ENCODE data around the gene C1QL1. TPM values are rescaled to one million over a fixed set of nuclear protein-coding genes. Genes with fewer than 3 reads are reported as not detected.
A peak's percentile ranks its signal among the peaks of the same experiment; 100 is the strongest.
"Not testable (repeated sequence)": the region's sequence is repeated elsewhere in the genome, so short reads cannot be mapped to it uniquely, and the experiment has no call there.

C1QL1 gene
- total RNA-seq, 2 donors from 2014 or later, result not detected

DNA sequence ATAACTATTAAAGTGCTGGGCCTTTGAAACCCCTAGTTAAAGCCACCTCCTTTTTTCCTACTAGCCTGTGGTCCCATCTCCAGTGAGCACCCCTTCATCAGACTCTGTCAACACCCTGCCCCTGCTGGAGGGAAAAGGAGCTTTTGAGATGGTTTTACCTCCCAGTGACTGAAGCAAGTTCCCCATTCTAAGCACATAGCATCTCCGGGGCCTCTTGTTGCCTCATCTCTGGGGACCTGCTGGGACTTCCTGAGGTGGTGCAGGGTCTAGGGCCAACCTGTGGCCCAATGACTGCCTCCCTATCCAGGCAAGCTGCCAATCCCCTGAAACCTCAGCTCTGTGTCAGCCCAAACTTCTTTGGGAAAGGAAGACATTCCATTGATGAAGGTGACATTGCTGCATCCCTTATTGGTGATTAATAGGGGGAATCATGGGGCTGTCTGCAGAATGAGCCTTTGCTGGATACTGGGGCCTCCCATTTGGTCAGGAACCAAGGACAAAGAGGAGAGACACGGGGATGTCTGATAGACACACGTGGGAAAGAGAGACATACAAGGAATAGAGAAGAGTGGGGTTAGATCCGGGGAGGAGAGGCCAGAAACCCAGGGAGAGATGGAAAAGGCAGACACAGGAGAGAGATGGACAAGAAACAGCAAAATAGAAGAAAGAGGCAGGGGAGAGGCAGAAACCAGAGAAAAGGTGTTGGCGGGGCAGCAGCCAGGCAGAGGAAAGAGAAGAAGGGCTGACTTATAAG is 2.4 kb downstream of the C1QL1 start:
- no peaks in the 10 kb centered on the region for H3K9me3 ChIP-seq (ENCODE audit: control insufficient read depth, low read length, poor library complexity, severe bottlenecking)
- DNase-seq (no peak), ATAC-seq (no peak)
- Mint-ChIP-seq H3K27me3 (peaks cover 67% of the 10 kb centered on the region), H3K4me3 (peak overlapping the region; percentile 39), H3K4me1 (peaks cover 15% of the 10 kb centered on the region), H3K27ac (no peak overlapping the region), H3K36me3 (ENCODE audit: low read depth) (peaks cover 4% of the 10 kb centered on the region)

DNA sequence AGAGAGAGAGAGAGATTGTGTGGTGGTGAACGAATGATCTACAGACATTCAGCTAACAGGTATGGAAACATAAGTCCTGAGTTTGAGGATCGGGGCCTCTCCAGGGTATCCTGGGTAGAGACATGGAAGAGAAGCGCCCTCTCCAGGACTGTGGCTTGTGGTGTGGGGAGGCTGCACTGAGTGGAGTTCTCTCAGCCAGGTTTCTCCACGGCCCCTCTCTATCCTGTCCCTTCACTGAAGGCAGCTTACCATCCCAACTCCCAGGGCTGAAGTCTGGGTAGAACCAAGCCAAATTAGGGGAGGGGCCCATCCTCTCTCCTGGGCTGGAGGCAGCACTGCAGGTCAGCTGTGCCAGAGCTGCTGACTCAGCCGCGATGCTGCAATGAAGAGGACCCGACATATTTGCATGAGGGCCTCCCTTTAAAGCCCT is 6.2 kb downstream of the C1QL1 start:
- peaks cover 4% of the 10 kb centered on the region for H3K36me3 Mint-ChIP-seq (ENCODE audit: low read depth)
- no peaks in the 10 kb centered on the region for H3K9me3 ChIP-seq (ENCODE audit: control insufficient read depth, low read length, poor library complexity, severe bottlenecking)
- no peak overlapping the region for H3K4me3 Mint-ChIP-seq
- peaks cover 76% of the 10 kb centered on the region for H3K27me3 Mint-ChIP-seq
- no peak overlapping the region for H3K27ac Mint-ChIP-seq
- H3K4me1 Mint-ChIP-seq, result peaks cover 2% of the 10 kb centered on the region
- DNase-seq (no peak), ATAC-seq (no peak)

DNA sequence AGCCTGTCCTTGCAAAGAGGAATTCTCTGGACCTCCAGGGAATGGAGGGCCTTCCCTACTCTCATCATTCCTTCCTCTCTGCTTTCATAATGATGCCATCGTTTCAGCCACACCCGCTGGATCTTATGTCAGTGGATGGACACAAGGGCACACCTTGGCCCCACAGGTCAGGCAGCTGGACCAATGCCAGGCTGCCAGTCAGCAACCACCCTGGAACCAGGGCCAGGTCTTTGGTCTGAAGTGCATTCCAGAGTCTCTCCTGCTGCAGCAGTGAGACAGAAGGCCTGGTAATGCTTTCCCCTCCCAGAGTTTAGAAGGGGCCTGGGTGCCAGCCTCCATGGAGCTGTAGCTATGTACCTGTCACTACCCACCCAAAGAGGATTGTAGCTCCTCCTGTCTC is 7.4 kb downstream of the C1QL1 start:
- DNase-seq (no peak), ATAC-seq (no peak)
- H3K4me1 Mint-ChIP-seq, result no peaks in the 10 kb centered on the region
- no peaks in the 10 kb centered on the region for H3K9me3 ChIP-seq (ENCODE audit: control insufficient read depth, low read length, poor library complexity, severe bottlenecking)
- no peak overlapping the region for H3K27ac Mint-ChIP-seq
- H3K4me3 Mint-ChIP-seq, result no peak overlapping the region
- peaks cover 79% of the 10 kb centered on the region for H3K27me3 Mint-ChIP-seq
- H3K36me3 Mint-ChIP-seq (ENCODE audit: low read depth), result peaks cover 1% of the 10 kb centered on the region

DNA sequence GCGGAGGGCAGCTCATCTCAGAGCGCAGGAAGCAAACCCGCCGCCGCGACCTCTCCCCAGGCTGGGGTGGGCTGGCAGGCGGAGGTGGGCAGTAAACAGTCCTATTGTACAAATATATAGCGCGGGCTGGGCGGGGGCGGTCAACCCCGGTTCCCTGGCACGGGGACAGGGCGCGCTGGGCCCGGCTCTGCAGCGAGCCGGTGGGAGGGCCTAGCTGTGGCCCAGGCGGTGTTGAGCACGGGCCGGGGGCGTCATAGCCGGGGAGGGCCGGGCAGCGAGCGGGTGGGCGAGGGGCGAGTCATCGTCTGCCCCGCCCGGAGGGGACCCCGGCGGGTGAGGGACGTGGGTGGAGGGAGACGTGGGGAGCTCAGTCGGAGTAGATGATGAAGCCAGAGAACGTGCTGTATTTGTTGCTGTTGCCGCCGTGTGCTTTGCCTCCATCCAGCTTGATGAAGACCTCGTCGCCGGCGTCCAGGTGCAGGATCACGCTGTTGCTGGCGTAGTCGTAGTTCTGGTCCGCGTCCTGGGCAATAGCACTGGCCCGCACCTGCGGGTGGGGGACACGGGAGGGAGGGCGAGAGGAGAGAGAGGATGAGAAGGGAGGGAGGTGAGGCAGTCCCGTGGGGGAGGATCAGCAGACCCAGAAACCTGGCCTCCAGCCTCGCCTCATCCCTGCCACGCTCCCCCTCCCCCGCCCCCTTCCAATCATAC is 8.1 kb downstream of the C1QL1 start:
- no peak overlapping the region for H3K4me3 Mint-ChIP-seq
- DNase-seq (no peak), ATAC-seq (no peak)
- peaks cover 72% of the 10 kb centered on the region for H3K27me3 Mint-ChIP-seq
- no peak overlapping the region for H3K27ac Mint-ChIP-seq
- H3K9me3 ChIP-seq (ENCODE audit: control insufficient read depth, low read length, poor library complexity, severe bottlenecking), result no peaks in the 10 kb centered on the region
- no peaks in the 10 kb centered on the region for H3K4me1 Mint-ChIP-seq
- no peaks in the 10 kb centered on the region for H3K36me3 Mint-ChIP-seq (ENCODE audit: low read depth)

DNA sequence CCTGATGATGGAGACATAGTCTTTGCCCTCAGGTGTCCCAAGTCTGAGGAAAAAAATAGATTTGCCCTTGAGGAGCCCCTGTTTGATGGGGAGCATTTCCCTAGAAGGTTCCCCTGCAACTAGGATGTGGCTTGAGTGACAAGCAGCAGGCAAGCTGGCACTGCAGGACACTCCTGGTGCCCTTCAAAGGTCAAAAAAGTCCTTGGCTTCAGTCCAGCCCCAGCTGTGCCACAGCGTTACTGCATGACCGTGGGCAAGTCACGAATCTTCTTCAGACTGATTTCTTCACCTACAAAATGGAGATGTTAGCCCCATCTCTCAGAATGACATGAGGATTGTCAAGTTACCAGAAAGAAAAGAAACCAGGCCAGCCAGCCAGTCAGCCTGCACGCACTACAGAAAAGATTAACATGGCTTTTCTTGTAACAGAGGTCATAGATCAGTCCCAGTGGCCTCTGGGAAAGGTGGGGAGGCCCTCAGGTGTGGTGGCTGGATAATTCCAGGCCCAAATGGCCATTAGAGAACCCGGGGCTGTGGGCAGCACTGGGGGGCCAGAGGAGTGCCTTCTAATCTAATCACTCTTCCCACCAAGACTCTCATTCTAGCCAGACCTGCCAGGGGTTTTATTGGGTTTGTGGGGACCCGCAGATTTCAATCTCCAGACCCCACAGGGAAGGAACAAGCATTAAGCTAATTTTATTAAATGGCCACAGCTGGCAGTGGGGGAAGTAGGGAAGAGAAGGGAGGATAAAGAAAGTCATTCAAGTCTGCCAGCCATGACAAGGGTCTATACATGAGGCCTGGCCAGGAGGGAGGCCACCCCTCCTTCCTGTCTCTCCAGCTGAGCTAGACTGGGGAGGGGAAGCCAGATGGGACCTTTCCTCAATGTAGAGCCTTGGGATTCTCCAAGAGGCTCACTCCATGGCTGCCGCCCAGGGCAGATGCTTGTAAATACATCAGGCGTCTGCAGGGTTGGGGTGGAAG is 10.8 kb downstream of the C1QL1 start:
- H3K4me1 Mint-ChIP-seq, result peaks cover under 1% of the 10 kb centered on the region
- ATAC-seq, result no peak

DNA sequence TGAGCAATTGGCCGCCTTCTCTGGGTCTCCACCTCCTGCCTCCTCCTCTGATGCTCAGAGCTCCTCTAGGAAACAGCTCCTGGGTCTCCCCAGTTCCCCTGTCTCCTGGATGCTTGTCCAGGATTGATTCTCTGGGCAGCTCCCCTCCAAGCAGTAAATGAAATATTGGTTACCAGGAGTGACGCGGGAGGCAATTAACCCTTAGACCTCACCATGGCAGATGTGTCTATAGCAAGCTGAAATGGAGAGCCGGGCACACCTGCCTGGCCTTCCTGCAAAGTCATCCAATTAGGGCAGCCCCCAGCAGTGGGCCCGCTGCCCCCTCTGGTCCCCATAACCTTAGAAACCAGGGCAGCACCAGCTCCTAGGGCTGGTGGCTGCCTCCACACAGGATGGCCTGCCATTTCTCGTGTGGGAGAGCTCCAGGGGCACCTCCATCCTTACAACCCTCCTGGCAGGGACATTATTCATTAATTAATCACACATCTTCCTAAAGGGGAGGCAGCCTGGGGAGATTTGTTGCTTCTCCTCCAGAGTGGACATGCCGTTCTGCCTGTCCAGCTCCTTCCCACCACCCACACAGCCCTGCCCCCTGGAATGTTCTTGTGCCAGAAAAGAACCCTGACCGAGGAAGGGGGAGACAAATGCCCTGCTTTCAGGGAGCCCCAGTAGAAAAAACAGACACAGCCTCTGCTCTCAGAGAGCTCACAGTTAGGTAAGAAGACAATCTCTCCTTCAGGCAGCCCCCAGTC is 12.3 kb downstream of the C1QL1 start:
- Mint-ChIP-seq H3K36me3 (ENCODE audit: low read depth) (no peaks in the 10 kb centered on the region), H3K4me3 (no peak overlapping the region), H3K27me3 (peaks cover 40% of the 10 kb centered on the region), H3K27ac (no peak overlapping the region), H3K4me1 (peaks cover 4% of the 10 kb centered on the region)
- DNase-seq (no peak), ATAC-seq (no peak)
- H3K9me3 ChIP-seq (ENCODE audit: control insufficient read depth, low read length, poor library complexity, severe bottlenecking), result no peaks in the 10 kb centered on the region

More for the DNA sequence above, 10.8 kb downstream of the C1QL1 start:
- Mint-ChIP-seq H3K27me3 (peaks cover 47% of the 10 kb centered on the region), H3K4me3 (no peak overlapping the region), H3K36me3 (ENCODE audit: low read depth) (no peaks in the 10 kb centered on the region), H3K27ac (no peak overlapping the region)
- H3K9me3 ChIP-seq (ENCODE audit: control insufficient read depth, low read length, poor library complexity, severe bottlenecking), result no peaks in the 10 kb centered on the region
- no peak for DNase-seq

DNA sequence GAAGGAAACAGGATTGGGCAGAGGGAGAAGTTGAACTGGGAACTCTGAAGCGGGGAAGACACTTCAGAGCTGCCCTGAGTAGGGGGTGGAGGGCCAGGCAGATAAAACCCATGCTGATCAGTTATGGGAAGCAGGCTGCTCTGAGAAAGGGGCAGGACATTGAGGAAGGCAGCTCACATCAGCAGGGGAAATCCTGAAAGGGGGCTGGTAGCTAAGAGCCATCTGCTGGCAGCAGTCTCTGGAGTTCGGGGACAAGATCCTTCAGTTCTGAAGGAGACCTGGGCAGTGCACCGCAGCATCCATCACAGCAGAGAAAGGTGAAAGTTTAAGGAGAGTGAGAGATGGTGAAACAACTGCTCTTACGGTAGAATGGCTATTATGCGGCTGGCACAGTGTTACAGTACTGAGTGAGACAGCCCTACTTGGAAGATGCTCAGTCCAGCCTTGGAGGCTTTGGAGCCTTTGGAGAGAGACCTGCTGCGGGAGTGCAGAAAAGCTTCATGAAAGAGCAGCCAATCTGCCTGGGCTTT is 15.1 kb downstream of the C1QL1 start:
- H3K36me3 Mint-ChIP-seq (ENCODE audit: low read depth), result no peaks in the 10 kb centered on the region
- peaks cover 23% of the 10 kb centered on the region for H3K27me3 Mint-ChIP-seq
- H3K4me3 Mint-ChIP-seq, result no peak overlapping the region
- H3K9me3 ChIP-seq (ENCODE audit: control insufficient read depth, low read length, poor library complexity, severe bottlenecking), result no peaks in the 10 kb centered on the region
- peaks cover 10% of the 10 kb centered on the region for H3K4me1 Mint-ChIP-seq
- H3K27ac Mint-ChIP-seq, result no peak overlapping the region
- no peak for DNase-seq
- ATAC-seq, result no peak

DNA sequence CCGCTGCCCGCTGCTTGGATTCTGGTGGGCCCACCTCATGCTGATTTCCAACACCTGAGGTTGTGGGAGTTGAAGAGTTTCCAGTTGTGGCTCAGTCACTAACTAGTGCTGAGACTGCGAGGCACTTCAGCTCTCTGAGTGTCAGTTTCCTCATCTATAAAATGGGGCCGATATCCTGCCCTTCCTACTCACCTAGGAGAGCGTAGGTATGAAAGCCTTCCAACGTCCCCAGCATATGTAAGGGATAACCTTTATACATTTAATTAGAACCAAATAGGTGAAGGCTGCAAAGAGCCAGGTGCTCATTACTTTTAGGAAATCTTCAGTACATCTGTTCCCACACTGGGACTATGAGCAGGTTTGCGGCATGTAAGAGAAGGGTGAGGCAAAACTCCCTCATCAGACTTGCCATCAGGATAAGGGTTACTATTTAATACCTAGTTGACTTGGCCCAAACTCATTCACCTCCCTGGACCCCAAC is 19.7 kb downstream of the C1QL1 start:
- Mint-ChIP-seq H3K27me3 (peaks cover 6% of the 10 kb centered on the region), H3K4me3 (peak overlapping the region; percentile 93), H3K27ac (peak overlapping the region; percentile 77), H3K4me1 (peaks cover 13% of the 10 kb centered on the region), H3K36me3 (ENCODE audit: low read depth) (no peaks in the 10 kb centered on the region)
- no peak for ATAC-seq
- H3K9me3 ChIP-seq (ENCODE audit: control insufficient read depth, low read length, poor library complexity, severe bottlenecking), result no peaks in the 10 kb centered on the region
- no peak for DNase-seq

DNA sequence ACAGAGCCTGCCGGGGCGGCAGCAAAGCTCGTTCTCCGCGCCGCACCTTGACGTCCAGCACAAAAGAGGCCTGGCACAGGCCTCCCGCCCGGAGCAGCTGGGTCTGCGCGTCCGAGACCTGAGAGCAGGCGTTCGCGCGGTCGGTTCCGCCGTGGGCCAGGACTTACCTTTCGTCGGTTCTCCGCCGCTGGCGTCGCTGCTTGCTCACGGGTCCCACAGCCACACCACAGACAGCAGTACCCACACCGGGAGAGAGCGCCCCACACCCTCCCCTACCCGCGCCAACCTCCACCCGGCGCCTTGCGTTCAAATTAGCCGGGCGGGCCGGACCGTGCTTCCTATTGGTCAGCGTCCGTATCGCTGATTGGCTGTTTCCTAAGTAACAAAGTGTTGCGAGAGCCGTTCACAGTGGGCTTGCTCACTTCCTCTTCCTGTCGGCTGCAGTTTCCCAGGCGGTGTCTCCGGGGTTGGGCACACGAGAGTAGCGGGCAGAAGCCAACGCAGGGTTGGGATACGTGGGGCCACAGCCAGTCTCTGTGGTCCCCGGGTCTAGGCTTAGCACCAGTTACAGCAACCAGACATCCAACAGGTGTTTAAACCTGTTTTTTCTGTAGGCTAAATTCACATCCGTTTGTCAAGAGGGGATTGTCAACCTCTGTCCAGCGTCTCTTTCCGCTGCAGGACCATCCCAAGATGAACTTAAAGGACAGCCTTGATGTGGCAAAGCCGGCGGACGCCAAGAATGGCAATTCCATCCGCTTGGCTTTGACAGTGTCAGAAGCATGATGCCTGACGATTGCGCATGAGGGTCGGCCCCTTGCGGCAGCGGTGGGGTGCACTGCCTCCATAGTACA is 20.4 kb downstream of the C1QL1 start, which contains the start of gene KIF18B:
TSS of gene KIF18B (minus strand) at position 313 of the 854 bp plus-strand sequence. CDS start 11,429 bp downstream, outside the sequence.
- H3K27ac Mint-ChIP-seq, result peak within 1 kb of the TSS; percentile 77
- peak; percentile 73 to 83 (median 79) for DNase-seq
- no peaks in the 10 kb centered on the region for H3K9me3 ChIP-seq (ENCODE audit: control insufficient read depth, low read length, poor library complexity, severe bottlenecking)
- H3K4me3 Mint-ChIP-seq, result peak within 1 kb of the TSS; percentile 93
- ATAC-seq, result peak; percentile 99
- H3K27me3 Mint-ChIP-seq, result peaks cover 6% of the 10 kb centered on the region
- no peaks in the 10 kb centered on the region for H3K36me3 Mint-ChIP-seq (ENCODE audit: low read depth)
- peaks cover 13% of the 10 kb centered on the region for H3K4me1 Mint-ChIP-seq

DNA sequence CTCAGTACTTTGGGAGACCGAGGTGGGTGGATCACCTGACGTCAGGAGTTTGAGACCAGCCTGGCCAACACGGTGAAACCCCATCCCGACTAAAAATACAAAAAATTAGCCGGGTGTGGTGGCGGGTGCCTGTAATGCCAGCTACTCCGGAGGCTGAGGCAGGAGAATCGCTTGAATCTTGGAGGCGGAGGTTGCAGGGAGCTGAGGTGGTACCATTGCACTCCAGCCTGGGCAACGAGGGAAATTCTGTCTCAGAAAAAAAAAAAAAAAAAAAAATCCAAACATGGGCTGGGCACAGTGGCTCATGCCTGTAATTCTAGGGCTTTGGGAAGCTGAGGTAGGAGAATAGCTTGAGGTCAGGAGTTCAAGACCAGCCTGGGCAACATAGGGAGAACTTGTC is 22.5 kb downstream of the C1QL1 start:
- H3K4me3 Mint-ChIP-seq; ATAC-seq; H3K27me3 Mint-ChIP-seq; H3K9me3 ChIP-seq (ENCODE audit: control insufficient read depth, low read length, poor library complexity, severe bottlenecking); H3K27ac Mint-ChIP-seq; DNase-seq; H3K36me3 Mint-ChIP-seq (ENCODE audit: low read depth): not testable (repeated sequence)
- H3K4me1 Mint-ChIP-seq, result peaks cover 13% of the 10 kb centered on the region

DNA sequence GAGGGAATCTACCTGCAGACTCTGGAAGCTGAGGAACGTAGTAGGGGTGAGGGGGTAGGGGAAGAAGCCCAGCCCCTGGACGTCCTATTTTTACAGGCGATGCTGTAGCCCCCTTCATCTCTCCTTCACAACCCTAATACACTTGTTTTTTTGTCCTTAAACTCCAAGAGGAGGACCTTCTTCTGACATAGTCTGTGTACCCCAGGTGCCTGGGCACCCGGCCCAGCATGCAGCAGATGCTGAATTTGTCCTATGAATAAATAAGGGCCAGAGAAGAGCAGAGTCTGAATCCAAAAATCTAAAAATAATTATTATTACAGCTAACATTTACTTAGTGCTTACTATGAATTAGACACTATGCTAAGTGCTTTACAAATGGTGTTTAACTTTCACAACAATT is 25.6 kb downstream of the C1QL1 start:
- no peaks in the 10 kb centered on the region for H3K9me3 ChIP-seq (ENCODE audit: control insufficient read depth, low read length, poor library complexity, severe bottlenecking)
- no peak overlapping the region for H3K4me3 Mint-ChIP-seq
- ATAC-seq (no peak), DNase-seq (no peak)
- peaks cover 6% of the 10 kb centered on the region for H3K27me3 Mint-ChIP-seq
- peaks cover 5% of the 10 kb centered on the region for H3K4me1 Mint-ChIP-seq
- H3K27ac Mint-ChIP-seq, result peak overlapping the region; percentile 29
- H3K36me3 Mint-ChIP-seq (ENCODE audit: low read depth), result no peaks in the 10 kb centered on the region
